Stimulated activated naive CD8-positive, alpha-beta T cell treated with anti-CD3 and anti-CD28 coated beads, Interleukin-15, Interleukin-2, amounts not matched to agents 100 U/mL and 50 U/mL, for 24 hours (primary cell): ENCODE data around the gene RHCE.
"Not testable (repeated sequence)": the region's sequence is repeated elsewhere in the genome, so short reads cannot be mapped to it uniquely, and the experiment has no call there.

Experiments used
- ATAC-seq: fragments of 150-1000 bp; cut with Tn5 transposase; one replicate; pipeline ENCODE4 v1.10.0; 2021
- DNase-seq: peaks from one replicate; pipeline ENCODE4 v3.0.0; 2021

Gene RHCE

GRCh38 chr1:25420715-25421114 lies at the start of gene RHCE:
Gene RHCE, minus strand, starts transcription at chr1:25420825. Its CDS starts 39 bp downstream, at chr1:25420786.
- not testable (repeated sequence) for DNase-seq, ATAC-seq

DNA sequence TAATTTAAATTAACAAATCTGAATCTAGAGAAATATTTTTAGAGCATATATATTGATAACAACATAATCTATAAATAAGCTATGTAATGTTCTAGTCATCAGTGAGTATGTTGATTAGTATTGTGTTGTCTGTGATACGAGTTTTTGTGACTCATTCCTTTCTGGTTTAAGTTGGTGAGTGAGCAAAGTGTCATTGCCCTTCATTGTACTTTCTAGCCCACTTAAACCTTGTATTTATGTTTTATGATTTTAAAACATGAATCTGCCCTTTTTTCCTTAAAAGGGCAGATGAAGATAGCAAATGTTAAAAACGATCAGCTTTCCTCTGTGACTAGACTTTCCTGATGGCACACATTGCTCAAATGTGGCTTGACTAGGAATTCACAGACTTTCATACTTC lies 48.6 kb upstream of the RHCE start:
- ATAC-seq = peak; percentile 81
- DNase-seq = no peak

GRCh38 chr1:25468033-25468432 lies 47.4 kb upstream of the RHCE start:
- ATAC-seq (no peak), DNase-seq (no peak)

- ATAC-seq = no peak
- DNase-seq = no peak
Measured at GRCh38 chr1:25467616-25468015, 47.0 kb upstream of the RHCE start.

GRCh38 chr1:25467193-25467592 lies 46.6 kb upstream of the RHCE start:
- no peak for ATAC-seq

GRCh38 chr1:25462732-25463131 lies 42.1 kb upstream of the RHCE start:
- ATAC-seq = no peak

More at GRCh38 chr1:25467193-25467592, 46.6 kb upstream of the RHCE start:
- no peak for DNase-seq

GRCh38 chr1:25461849-25462248 lies 41.2 kb upstream of the RHCE start:
- ATAC-seq (no peak), DNase-seq (no peak)

More at GRCh38 chr1:25462732-25463131, 42.1 kb upstream of the RHCE start:
- DNase-seq = no peak

- ATAC-seq = not testable (repeated sequence)
Measured at GRCh38 chr1:25460816-25461215, 40.2 kb upstream of the RHCE start.

DNA sequence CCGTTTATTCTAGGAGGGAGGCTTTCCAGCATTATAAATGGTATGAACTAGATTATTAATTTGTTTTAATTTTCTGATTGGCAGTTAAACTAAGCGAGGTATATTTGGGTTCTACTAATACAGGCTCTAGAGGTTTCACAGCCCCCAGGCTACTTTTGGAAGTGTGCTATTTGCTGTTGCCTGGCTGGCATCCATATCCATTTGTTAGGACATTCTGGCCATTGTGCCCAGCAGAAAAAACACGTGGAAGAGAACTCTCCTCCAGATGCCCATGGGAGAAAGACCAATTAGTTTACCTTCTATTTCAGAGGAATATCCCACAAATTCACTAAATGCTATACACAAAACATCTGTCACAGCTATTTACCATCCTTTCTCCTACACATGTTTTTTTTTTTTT lies 39.4 kb upstream of the RHCE start:
- ATAC-seq = no peak
- DNase-seq = no peak

More at GRCh38 chr1:25460816-25461215, 40.2 kb upstream of the RHCE start:
- DNase-seq = not testable (repeated sequence)

DNA sequence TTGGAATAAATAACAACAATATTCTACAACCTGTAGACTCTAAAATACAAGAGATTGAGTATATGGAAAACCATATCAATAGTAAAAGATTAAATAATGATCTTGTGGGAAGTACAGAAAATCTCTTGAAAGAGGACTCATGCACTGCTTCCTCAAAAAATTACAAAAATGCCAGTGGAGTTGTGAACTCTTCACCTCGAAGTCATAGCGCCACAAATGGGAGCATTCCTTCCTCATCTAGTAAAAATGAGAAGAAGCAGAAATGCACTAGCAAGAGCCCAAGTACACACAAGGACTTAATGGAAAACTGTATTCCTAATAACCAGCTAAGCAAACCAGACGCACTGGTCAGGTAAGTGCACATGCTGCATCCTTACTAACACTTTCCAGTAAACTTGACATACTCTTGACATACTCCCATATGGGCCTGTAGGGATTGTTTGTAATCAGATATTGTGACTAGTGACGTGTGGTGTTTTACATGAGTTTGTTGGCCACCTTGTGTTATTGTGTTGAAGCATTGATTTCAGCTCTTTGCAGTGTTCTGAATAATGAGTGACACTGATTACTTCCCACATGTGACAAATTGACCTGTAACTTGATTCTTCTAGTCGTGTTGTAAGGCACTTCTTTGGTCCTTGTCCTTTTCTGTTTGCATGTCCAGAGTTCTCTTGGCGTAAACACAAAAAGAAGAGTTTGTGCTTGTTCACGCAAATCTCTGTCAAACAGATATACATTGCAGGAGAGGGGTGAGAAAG lies 38.1 kb upstream of the RHCE start:
- no peak for ATAC-seq
- no peak for DNase-seq

- DNase-seq (no peak), ATAC-seq (no peak)
Measured at GRCh38 chr1:25456502-25456901, 35.9 kb upstream of the RHCE start.

DNA sequence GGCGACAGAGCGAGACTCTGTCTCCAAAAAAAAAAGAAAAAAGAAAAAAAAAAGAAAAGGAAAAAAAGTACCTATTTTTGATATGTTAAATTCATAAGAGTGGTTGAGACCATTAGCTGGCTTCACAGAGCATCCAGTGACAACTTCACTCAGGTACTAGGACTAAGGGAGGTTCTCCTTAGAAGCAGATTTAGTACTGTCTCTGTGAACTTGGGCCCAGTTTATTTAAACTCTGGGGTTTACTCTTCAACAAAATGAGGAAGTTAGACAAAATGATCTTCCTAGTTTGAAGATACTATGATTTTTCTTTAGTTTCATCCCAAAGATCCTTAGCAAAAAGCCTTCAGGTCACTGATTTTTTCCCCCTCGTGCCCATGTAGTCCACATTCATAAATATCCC lies 31.3 kb upstream of the RHCE start:
- ATAC-seq (no peak), DNase-seq (no peak)

GRCh38 chr1:25450891-25451290 lies 30.3 kb upstream of the RHCE start:
- no peak for DNase-seq
- no peak for ATAC-seq

GRCh38 chr1:25447547-25447946 lies 26.9 kb upstream of the RHCE start:
- DNase-seq (no peak), ATAC-seq (peak; percentile 75)

- DNase-seq (no peak), ATAC-seq (no peak)
Measured at GRCh38 chr1:25445993-25446538, 25.4 kb upstream of the RHCE start.

DNA sequence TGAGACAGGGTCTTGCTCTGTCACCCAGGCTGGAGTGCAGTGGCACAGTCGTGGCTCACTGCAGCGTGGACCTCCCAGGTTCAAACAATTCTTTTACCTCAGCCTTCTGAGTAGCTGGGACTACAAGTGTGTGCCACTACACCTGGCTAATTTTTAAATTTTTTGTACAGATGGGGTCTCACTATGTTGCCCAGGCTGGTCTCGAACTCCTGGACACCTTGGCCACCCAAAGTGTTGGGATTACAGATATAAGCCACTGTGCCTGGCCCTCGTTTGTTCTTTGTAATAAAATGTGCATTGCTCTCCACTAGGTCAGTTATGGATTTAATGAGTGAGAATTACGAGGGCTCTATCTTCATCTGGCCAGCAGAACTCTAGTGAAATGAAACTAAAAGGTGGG lies 24.0 kb upstream of the RHCE start:
- ATAC-seq, DNase-seq: not testable (repeated sequence)

- ATAC-seq (no peak), DNase-seq (no peak)
Measured at GRCh38 chr1:25443030-25443699, 22.5 kb upstream of the RHCE start.

GRCh38 chr1:25442178-25442577 lies 21.6 kb upstream of the RHCE start:
- no peak for DNase-seq
- ATAC-seq = no peak

GRCh38 chr1:25439287-25439686 lies 18.7 kb upstream of the RHCE start:
- DNase-seq = no peak

GRCh38 chr1:25437672-25438071 lies 17.0 kb upstream of the RHCE start:
- DNase-seq = no peak
- no peak for ATAC-seq

More at GRCh38 chr1:25439287-25439686, 18.7 kb upstream of the RHCE start:
- ATAC-seq = no peak

DNA sequence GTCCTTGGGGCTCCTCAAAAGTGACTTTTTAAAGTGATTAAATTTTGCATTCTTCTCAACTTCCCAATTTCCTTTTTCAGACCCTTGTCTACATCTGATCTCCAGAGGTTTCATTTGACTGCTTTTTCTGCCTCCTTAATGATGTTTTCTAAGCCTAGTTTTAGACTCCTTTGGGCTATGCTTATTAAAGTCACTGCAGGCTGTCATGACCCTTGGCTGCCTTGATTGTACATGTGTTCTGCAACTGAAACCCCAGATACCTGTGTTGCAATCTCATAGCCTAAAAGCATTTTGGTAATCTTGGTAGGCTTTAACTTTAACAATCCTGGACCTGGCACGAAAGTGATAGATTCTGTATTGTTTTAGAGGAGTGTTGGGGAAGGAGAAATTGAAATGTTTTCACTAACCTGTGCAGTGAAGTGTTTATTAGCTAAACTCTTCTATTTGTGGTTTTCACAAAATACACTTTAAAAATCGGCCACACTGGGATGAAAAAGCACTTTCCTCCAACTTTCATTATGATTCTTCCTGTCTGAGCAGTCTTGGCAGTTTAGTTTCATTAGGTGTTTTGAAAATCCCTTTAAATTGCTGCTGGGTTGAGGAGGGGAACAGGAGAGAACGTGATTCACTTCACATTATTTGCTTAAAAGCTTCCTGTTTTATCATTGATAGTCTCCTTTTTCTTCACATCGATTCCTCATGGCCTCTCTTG lies 14.9 kb upstream of the RHCE start:
- ATAC-seq (peak; percentile 31), DNase-seq (no peak)

- no peak for DNase-seq
- no peak for ATAC-seq
Measured at GRCh38 chr1:25433389-25434186, 13.0 kb upstream of the RHCE start.
